IMR-90 (cell line): ENCODE data around the gene CDK17.

Source experiments
- FOS ChIP-seq: fragments of 150-350 bp; IDR thresholded peaks from 2 replicates; pipeline ENCODE4 v1.6.1; 2016; ENCODE audit warnings: low read depth, low read length
- MXI1 ChIP-seq: IDR thresholded peaks from 2 replicates; pipeline ENCODE4 v1.6.1; 2012; ENCODE audit warnings: low read depth, mild to moderate bottlenecking, low read length, moderate library complexity, borderline replicate concordance
- POLR2A ChIP-seq: IDR thresholded peaks from 2 replicates; pipeline ENCODE4 v1.6.1; 2012; ENCODE audit warnings: mild to moderate bottlenecking, low read depth, low read length
- RCOR1 ChIP-seq: IDR thresholded peaks from 2 replicates; pipeline ENCODE4 v1.6.1; 2012; ENCODE audit warnings: mild to moderate bottlenecking, low read length, improper control_type of control experiment; ENCODE audit not compliant: insufficient replicate concordance
- RFX5 ChIP-seq: IDR thresholded peaks from 2 replicates; pipeline ENCODE4 v1.8.0; 2012; ENCODE audit warnings: low read depth, mild to moderate bottlenecking, low read length, moderate library complexity
- TF ChIP-seq, protein P1 (sequence below): conservative IDR thresholded peaks from 2 replicates; pipeline ENCODE4 v1.5.1; 2012; ENCODE audit warnings: mild to moderate bottlenecking, low read depth, low read length, improper control_type of control experiment

DNA sequence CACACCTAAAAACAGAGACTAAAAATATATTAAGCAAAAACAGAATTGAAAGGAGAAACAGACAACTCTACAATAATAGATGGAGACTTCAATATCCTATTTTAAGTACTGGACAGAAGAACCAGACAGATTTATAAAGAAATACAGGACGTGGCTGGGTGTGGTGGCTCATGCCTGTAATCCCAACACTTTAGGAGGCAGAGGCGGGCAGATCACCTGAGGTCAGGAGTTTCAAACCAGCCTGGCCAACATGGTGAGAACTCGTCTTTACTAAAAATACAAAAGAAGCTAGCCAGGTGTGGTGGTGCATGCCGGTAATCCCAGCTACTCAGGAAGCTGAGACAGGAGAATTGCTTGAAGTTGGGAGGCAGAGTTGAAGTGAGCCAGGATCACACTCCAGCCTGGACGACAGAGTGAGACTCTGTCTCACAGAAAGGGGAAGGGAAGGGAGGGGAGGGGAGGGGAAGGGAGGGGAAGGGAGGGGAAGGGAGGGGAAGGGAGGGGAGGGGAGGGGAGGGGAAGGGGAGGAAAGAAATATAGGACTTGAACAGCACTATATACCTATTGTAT is 53.0 kb downstream of the CDK17 start:
- TF ChIP-seq, protein P1, sequence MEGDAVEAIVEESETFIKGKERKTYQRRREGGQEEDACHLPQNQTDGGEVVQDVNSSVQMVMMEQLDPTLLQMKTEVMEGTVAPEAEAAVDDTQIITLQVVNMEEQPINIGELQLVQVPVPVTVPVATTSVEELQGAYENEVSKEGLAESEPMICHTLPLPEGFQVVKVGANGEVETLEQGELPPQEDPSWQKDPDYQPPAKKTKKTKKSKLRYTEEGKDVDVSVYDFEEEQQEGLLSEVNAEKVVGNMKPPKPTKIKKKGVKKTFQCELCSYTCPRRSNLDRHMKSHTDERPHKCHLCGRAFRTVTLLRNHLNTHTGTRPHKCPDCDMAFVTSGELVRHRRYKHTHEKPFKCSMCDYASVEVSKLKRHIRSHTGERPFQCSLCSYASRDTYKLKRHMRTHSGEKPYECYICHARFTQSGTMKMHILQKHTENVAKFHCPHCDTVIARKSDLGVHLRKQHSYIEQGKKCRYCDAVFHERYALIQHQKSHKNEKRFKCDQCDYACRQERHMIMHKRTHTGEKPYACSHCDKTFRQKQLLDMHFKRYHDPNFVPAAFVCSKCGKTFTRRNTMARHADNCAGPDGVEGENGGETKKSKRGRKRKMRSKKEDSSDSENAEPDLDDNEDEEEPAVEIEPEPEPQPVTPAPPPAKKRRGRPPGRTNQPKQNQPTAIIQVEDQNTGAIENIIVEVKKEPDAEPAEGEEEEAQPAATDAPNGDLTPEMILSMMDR: no peak
- TF ChIP-seq RFX5 (no peak), FOS (no peak), POLR2A (no peak), MXI1 (no peak), RCOR1 (no peak)
